Measurements from ENCODE around the gene ZNF217.
"Not testable (repeated sequence)": the region's sequence is repeated elsewhere in the genome, so short reads cannot be mapped to it uniquely, and the experiment has no call there.

ZNF217 gene

GRCh38 chr20:53582251-53582570 lies 11.4 kb downstream of the ZNF217 start:
- DNase-seq: no peak

GRCh38 chr20:53581444-53582250 lies 12.0 kb downstream of the ZNF217 start:
- no peak for DNase-seq

- DNase-seq: no peak
Observed at GRCh38 chr20:53580376-53581111, 13.1 kb downstream of the ZNF217 start.

- no peak for DNase-seq
Observed at GRCh38 chr20:53579581-53580375, 13.9 kb downstream of the ZNF217 start.

- DNase-seq: no peak
Observed at GRCh38 chr20:53579266-53579580, 14.4 kb downstream of the ZNF217 start.

- peak; percentile 49 for DNase-seq
Observed at GRCh38 chr20:53578492-53579222, 15.0 kb downstream of the ZNF217 start.

- DNase-seq: no peak
Observed at GRCh38 chr20:53576586-53577318, 16.9 kb downstream of the ZNF217 start.

- DNase-seq: no peak
Observed at GRCh38 chr20:53576195-53576580, 17.5 kb downstream of the ZNF217 start.

- no peak for DNase-seq
Observed at GRCh38 chr20:53575481-53576194, 18.0 kb downstream of the ZNF217 start.

- DNase-seq: no peak
Observed at GRCh38 chr20:53574819-53575218, 18.8 kb downstream of the ZNF217 start.

GRCh38 chr20:53574259-53574789 lies 19.3 kb downstream of the ZNF217 start:
- DNase-seq: no peak

- DNase-seq: no peak
Observed at GRCh38 chr20:53571555-53572286, 21.9 kb downstream of the ZNF217 start.

- DNase-seq: no peak
Observed at GRCh38 chr20:53570446-53571276, 23.0 kb downstream of the ZNF217 start.

GRCh38 chr20:53569606-53570307 lies 23.9 kb downstream of the ZNF217 start:
- no peak for DNase-seq

- DNase-seq: no peak
Observed at GRCh38 chr20:53569005-53569404, 24.6 kb downstream of the ZNF217 start.

- DNase-seq: no peak
Observed at GRCh38 chr20:53568351-53568750, 25.3 kb downstream of the ZNF217 start.

- DNase-seq: no peak
Observed at GRCh38 chr20:53567379-53567917, 26.2 kb downstream of the ZNF217 start.

- DNase-seq: not testable (repeated sequence)
Observed at GRCh38 chr20:53566623-53567022, 27.0 kb downstream of the ZNF217 start.

- no peak for DNase-seq
Observed at GRCh38 chr20:53565254-53565653, 28.4 kb downstream of the ZNF217 start.
